ENCODE data around the gene IFRD1.
"Not testable (repeated sequence)": the region's sequence is repeated elsewhere in the genome, so short reads cannot be mapped to it uniquely, and the experiment has no call there.

IFRD1 gene

GRCh38 chr7:112444505-112444904, 5.8 kb upstream of the IFRD1 start:
- DNase-seq = no peak

- no peak for DNase-seq
These were observed 3.8 kb upstream of the IFRD1 start for GRCh38 chr7:112446431-112446830.

GRCh38 chr7:112447406-112447805, 2.9 kb upstream of the IFRD1 start:
- DNase-seq = no peak

GRCh38 chr7:112448381-112448780, 1.9 kb upstream of the IFRD1 start:
- DNase-seq = no peak

- no peak for DNase-seq
These were observed 1.4 kb upstream of the IFRD1 start for GRCh38 chr7:112448891-112449290.

GRCh38 chr7:112449353-112449752, 907 bp upstream of the IFRD1 start:
- DNase-seq = no peak

GRCh38 chr7:112450807-112451761, 824 bp downstream of the IFRD1 start:
- DNase-seq = peak; percentile 96

GRCh38 chr7:112452102-112452888, 2.0 kb downstream of the IFRD1 start:
- DNase-seq = no peak

- no peak for DNase-seq
These were observed 3.4 kb downstream of the IFRD1 start for GRCh38 chr7:112453505-112454171.

- DNase-seq = not testable (repeated sequence)
These were observed 3.9 kb downstream of the IFRD1 start for GRCh38 chr7:112454191-112454590.

- no peak for DNase-seq
These were observed 9.4 kb downstream of the IFRD1 start for GRCh38 chr7:112459645-112460044.

- DNase-seq = no peak
These were observed 12.0 kb downstream of the IFRD1 start for GRCh38 chr7:112462236-112462635.

GRCh38 chr7:112467867-112468266, 17.6 kb downstream of the IFRD1 start:
- DNase-seq = no peak

GRCh38 chr7:112470194-112470593, 19.9 kb downstream of the IFRD1 start:
- no peak for DNase-seq

GRCh38 chr7:112476390-112477052, 26.3 kb downstream of the IFRD1 start:
- DNase-seq = no peak

- no peak for DNase-seq
These were observed 31.0 kb downstream of the IFRD1 start for GRCh38 chr7:112481121-112481736.

- no peak for DNase-seq
These were observed 31.8 kb downstream of the IFRD1 start for GRCh38 chr7:112481833-112482670.

- no peak for DNase-seq
These were observed 34.5 kb downstream of the IFRD1 start for GRCh38 chr7:112484671-112485167.

- no peak for DNase-seq
These were observed 35.5 kb downstream of the IFRD1 start for GRCh38 chr7:112485766-112486165.

GRCh38 chr7:112487457-112488263, 37.4 kb downstream of the IFRD1 start:
- no peak for DNase-seq
